CD4-positive, CD25-positive, alpha-beta regulatory T cell (primary cell): ENCODE results near the gene CHST2. TPM values are rescaled to one million over a fixed set of nuclear protein-coding genes. Genes with fewer than 3 reads are reported as not detected.

Source experiments
- ATAC-seq, 2 donors: fragments of 150-1000 bp; cut with Tn5 transposase; one replicate each; pipeline ENCODE4 v1.10.0; 2021; ENCODE audit warnings: low read depth in 2 of 2, moderate number of reproducible peaks in 2 of 2, moderate library complexity in 1 of 2
- DNase-seq, 3 donors: peaks; one replicate each; pipeline versions ENCODE4 v3.0.0 to v3.0.0-alpha.2; 2012 to 2022; ENCODE audit warnings: mixed read lengths in 1 of 3
- H3K27ac ChIP-seq: one replicate; pipeline ENCODE4 v1.7.0; 2013; ENCODE audit warnings: mild to moderate bottlenecking, low read length; ENCODE audit not compliant: insufficient read depth, poor library complexity, severe bottlenecking
- H3K27me3 ChIP-seq: one replicate; pipeline ENCODE4 v1.7.0; 2013; ENCODE audit warnings: low read length; ENCODE audit not compliant: control insufficient read depth, insufficient read depth
- H3K36me3 ChIP-seq: one replicate; pipeline ENCODE4 v1.7.0; 2013; ENCODE audit warnings: mild to moderate bottlenecking, low read length, moderate library complexity; ENCODE audit not compliant: control insufficient read depth, insufficient read depth
- H3K4me1 ChIP-seq: 2 replicates; pipeline ENCODE4 v1.7.0; 2013; ENCODE audit warnings: mild to moderate bottlenecking, low read length; ENCODE audit not compliant: insufficient read depth, control insufficient read depth, poor library complexity, severe bottlenecking
- H3K4me3 ChIP-seq: one replicate; pipeline ENCODE4 v1.7.0; 2013; ENCODE audit warnings: low read depth, mild to moderate bottlenecking, low read length, moderate library complexity
- H3K9me3 ChIP-seq, 2 experiments: 1 replicate in 1 of 2; 2 replicates in 1 of 2; pipeline ENCODE4 v1.7.0; 2013; ENCODE audit warnings: low read length in 2 of 2, mild to moderate bottlenecking in 1 of 2, moderate library complexity in 1 of 2; ENCODE audit not compliant: control insufficient read depth in 2 of 2
- H3K27ac Mint-ChIP-seq, 3 donors: one replicate each; pipeline ENCODE4 v1.8.0; 2020 to 2022; ENCODE audit warnings: mild to moderate bottlenecking in 3 of 3, mixed read lengths in 3 of 3, moderate library complexity in 2 of 3
- H3K27me3 Mint-ChIP-seq: one replicate; pipeline ENCODE4 v1.8.0; 2022; ENCODE audit warnings: mild to moderate bottlenecking, mixed read lengths
- H3K36me3 Mint-ChIP-seq: one replicate; pipeline ENCODE4 v1.8.0; 2020; ENCODE audit warnings: mixed read lengths
- H3K4me1 Mint-ChIP-seq, 4 donors: one replicate each; pipeline ENCODE4 v1.8.0; 2020 to 2022; ENCODE audit warnings: mixed read lengths in 4 of 4, mild to moderate bottlenecking in 1 of 4
- H3K4me3 Mint-ChIP-seq, 4 donors: one replicate each; pipeline ENCODE4 v1.8.0; 2020 to 2022; ENCODE audit warnings: mild to moderate bottlenecking in 4 of 4, mixed read lengths in 4 of 4, moderate library complexity in 3 of 4
- H3K9me3 Mint-ChIP-seq, 7 donors: one replicate each; pipeline ENCODE4 v1.8.0; 2020 to 2022; ENCODE audit warnings: mixed read lengths in 7 of 7, mild to moderate bottlenecking in 3 of 7, moderate library complexity in 2 of 7
- polyA plus RNA-seq, 4 donors: library from polyadenylated mRNA; unstranded; fragments of 300-500 nt; fragmentation: Illumina TruSeq; gene quantifications; one replicate each; pipeline ENCODE4 v1.2.3, GENCODE V29; 2021
- total RNA-seq: library from RNA; stranded (reverse); gene quantifications from one replicate; pipeline ENCODE4 v1.2.3, GENCODE V29; 2022

Gene CHST2
- total and polyA plus RNA-seq, 5 donors from 2014 or later, result 4.3 to 6.0 (median 4.9) TPM

GRCh38 chr3:143151004-143151731, 31.6 kb downstream of the CHST2 start:
- H3K27ac ChIP-seq, result no peak overlapping the region
- no peak overlapping the region for H3K4me3 Mint-ChIP-seq
- no peaks in the 10 kb centered on the region for H3K36me3 ChIP-seq
- H3K27me3 Mint-ChIP-seq, result no peaks in the 10 kb centered on the region
- peaks cover 3% of the 10 kb centered on the region for H3K4me1 ChIP-seq
- ATAC-seq (no peak), DNase-seq (no peak)
- H3K4me3 ChIP-seq, result no peak overlapping the region
- no peaks in the 10 kb centered on the region for H3K9me3 Mint-ChIP-seq
- no peaks in the 10 kb centered on the region for H3K36me3 Mint-ChIP-seq
- H3K4me1 Mint-ChIP-seq, result peaks cover 0 to 20% (median 2%) of the 10 kb centered on the region in 4 donors
- no peaks in the 10 kb centered on the region for H3K27me3 ChIP-seq
- no peaks in the 10 kb centered on the region for H3K9me3 ChIP-seq
- H3K27ac Mint-ChIP-seq, result no peak overlapping the region

- peak in 1 of 3 donors; percentile 21 for DNase-seq
- H3K27ac Mint-ChIP-seq, result no peak overlapping the region
Observed at GRCh38 chr3:143152043-143152442, 32.5 kb downstream of the CHST2 start.

GRCh38 chr3:143155756-143156155, 36.2 kb downstream of the CHST2 start:
- H3K4me3 Mint-ChIP-seq, result no peak overlapping the region

More at GRCh38 chr3:143152043-143152442, 32.5 kb downstream of the CHST2 start:
- H3K27me3 ChIP-seq, result no peaks in the 10 kb centered on the region
- no peaks in the 10 kb centered on the region for H3K36me3 ChIP-seq
- Mint-ChIP-seq H3K4me3 (no peak overlapping the region), H3K36me3 (no peaks in the 10 kb centered on the region), H3K9me3 (peaks cover 0 to 1% (median 0%) of the 10 kb centered on the region in 7 donors), H3K4me1 (peaks cover 4 to 25% (median 6%) of the 10 kb centered on the region in 4 donors), H3K27me3 (no peaks in the 10 kb centered on the region)
- ATAC-seq, result no peak
- no peak overlapping the region for H3K4me3 ChIP-seq
- H3K27ac ChIP-seq, result no peak overlapping the region
- no peaks in the 10 kb centered on the region for H3K9me3 ChIP-seq
- peaks cover 3% of the 10 kb centered on the region for H3K4me1 ChIP-seq

GRCh38 chr3:143158014-143158988, 38.7 kb downstream of the CHST2 start:
- ATAC-seq, result no peak
- peaks cover 2% of the 10 kb centered on the region for H3K36me3 Mint-ChIP-seq

More at GRCh38 chr3:143155756-143156155, 36.2 kb downstream of the CHST2 start:
- Mint-ChIP-seq H3K4me1 (peaks cover 13 to 33% (median 19%) of the 10 kb centered on the region in 4 donors), H3K36me3 (no peaks in the 10 kb centered on the region), H3K27ac (peak overlapping the region in 1 of 3 donors; percentile 10), H3K9me3 (peaks cover 0 to 2% (median 0%) of the 10 kb centered on the region in 7 donors), H3K27me3 (no peaks in the 10 kb centered on the region)
- Histone ChIP-seq H3K27ac (no peak overlapping the region), H3K9me3 (no peaks in the 10 kb centered on the region), H3K4me3 (no peak overlapping the region), H3K27me3 (no peaks in the 10 kb centered on the region), H3K4me1 (peaks cover 3% of the 10 kb centered on the region), H3K36me3 (no peaks in the 10 kb centered on the region)
- DNase-seq (no peak), ATAC-seq (no peak)

GRCh38 chr3:143160437-143160836, 40.9 kb downstream of the CHST2 start:
- Histone ChIP-seq H3K27me3 (no peaks in the 10 kb centered on the region), H3K9me3 (no peaks in the 10 kb centered on the region), H3K27ac (no peak overlapping the region), H3K4me1 (peaks cover 21% of the 10 kb centered on the region), H3K36me3 (no peaks in the 10 kb centered on the region), H3K4me3 (no peak overlapping the region)
- H3K4me3 Mint-ChIP-seq, result no peak overlapping the region
- peaks cover 30 to 50% (median 38%) of the 10 kb centered on the region in 4 donors for H3K4me1 Mint-ChIP-seq
- H3K27ac Mint-ChIP-seq, result no peak overlapping the region
- no peak for DNase-seq
- ATAC-seq, result no peak
- peaks cover 4% of the 10 kb centered on the region for H3K36me3 Mint-ChIP-seq
- H3K9me3 Mint-ChIP-seq, result peaks cover 0 to 2% (median 0%) of the 10 kb centered on the region in 7 donors
- H3K27me3 Mint-ChIP-seq, result no peaks in the 10 kb centered on the region

More at GRCh38 chr3:143158014-143158988, 38.7 kb downstream of the CHST2 start:
- Histone ChIP-seq H3K36me3 (no peaks in the 10 kb centered on the region), H3K27me3 (no peaks in the 10 kb centered on the region), H3K27ac (no peak overlapping the region), H3K4me3 (no peak overlapping the region), H3K4me1 (no peaks in the 10 kb centered on the region), H3K9me3 (no peaks in the 10 kb centered on the region)
- Mint-ChIP-seq H3K27me3 (no peaks in the 10 kb centered on the region), H3K4me3 (no peak overlapping the region), H3K4me1 (peaks cover 14 to 31% (median 22%) of the 10 kb centered on the region in 4 donors), H3K27ac (peak overlapping the region in 2 of 3 donors; percentile 18 to 21), H3K9me3 (peaks cover 0 to 2% (median 0%) of the 10 kb centered on the region in 7 donors)
- DNase-seq, result peak in 1 of 3 donors; percentile 16

GRCh38 chr3:143163562-143164100, 44.1 kb downstream of the CHST2 start:
- Histone ChIP-seq H3K27me3 (no peaks in the 10 kb centered on the region), H3K9me3 (no peaks in the 10 kb centered on the region), H3K4me1 (peaks cover 38% of the 10 kb centered on the region), H3K27ac (no peak overlapping the region), H3K4me3 (no peak overlapping the region), H3K36me3 (no peaks in the 10 kb centered on the region)
- H3K4me1 Mint-ChIP-seq, result peaks cover 18 to 60% (median 39%) of the 10 kb centered on the region in 4 donors
- H3K27me3 Mint-ChIP-seq, result no peaks in the 10 kb centered on the region
- H3K36me3 Mint-ChIP-seq, result peaks cover 4% of the 10 kb centered on the region
- peak overlapping the region in 2 of 4 donors; percentile 22 to 63 for H3K4me3 Mint-ChIP-seq
- H3K9me3 Mint-ChIP-seq, result peaks cover 0 to 2% (median 0%) of the 10 kb centered on the region in 7 donors
- DNase-seq (no peak), ATAC-seq (no peak)
- H3K27ac Mint-ChIP-seq, result peak overlapping the region; percentile 90 to 94 (median 92)

GRCh38 chr3:143165211-143165610, 45.6 kb downstream of the CHST2 start:
- peaks cover 51% of the 10 kb centered on the region for H3K4me1 ChIP-seq
- H3K27ac ChIP-seq, result peak overlapping the region; percentile 27
- H3K27me3 ChIP-seq, result no peaks in the 10 kb centered on the region
- no peaks in the 10 kb centered on the region for H3K36me3 ChIP-seq
- Mint-ChIP-seq H3K9me3 (peaks cover 0 to 2% (median 0%) of the 10 kb centered on the region in 7 donors), H3K36me3 (peaks cover 4% of the 10 kb centered on the region), H3K27ac (peak overlapping the region; percentile 90 to 94 (median 92)), H3K4me3 (peak overlapping the region; percentile 59 to 89 (median 66)), H3K4me1 (peaks cover 24 to 76% (median 49%) of the 10 kb centered on the region in 4 donors), H3K27me3 (no peaks in the 10 kb centered on the region)
- no peaks in the 10 kb centered on the region for H3K9me3 ChIP-seq
- no peak for DNase-seq
- peak overlapping the region; percentile 56 for H3K4me3 ChIP-seq
- ATAC-seq, result no peak
